ENCODE measurements around the gene ABHD4.
"Not testable (repeated sequence)": the region's sequence is repeated elsewhere in the genome, so short reads cannot be mapped to it uniquely, and the experiment has no call there.

ABHD4 gene

DNA sequence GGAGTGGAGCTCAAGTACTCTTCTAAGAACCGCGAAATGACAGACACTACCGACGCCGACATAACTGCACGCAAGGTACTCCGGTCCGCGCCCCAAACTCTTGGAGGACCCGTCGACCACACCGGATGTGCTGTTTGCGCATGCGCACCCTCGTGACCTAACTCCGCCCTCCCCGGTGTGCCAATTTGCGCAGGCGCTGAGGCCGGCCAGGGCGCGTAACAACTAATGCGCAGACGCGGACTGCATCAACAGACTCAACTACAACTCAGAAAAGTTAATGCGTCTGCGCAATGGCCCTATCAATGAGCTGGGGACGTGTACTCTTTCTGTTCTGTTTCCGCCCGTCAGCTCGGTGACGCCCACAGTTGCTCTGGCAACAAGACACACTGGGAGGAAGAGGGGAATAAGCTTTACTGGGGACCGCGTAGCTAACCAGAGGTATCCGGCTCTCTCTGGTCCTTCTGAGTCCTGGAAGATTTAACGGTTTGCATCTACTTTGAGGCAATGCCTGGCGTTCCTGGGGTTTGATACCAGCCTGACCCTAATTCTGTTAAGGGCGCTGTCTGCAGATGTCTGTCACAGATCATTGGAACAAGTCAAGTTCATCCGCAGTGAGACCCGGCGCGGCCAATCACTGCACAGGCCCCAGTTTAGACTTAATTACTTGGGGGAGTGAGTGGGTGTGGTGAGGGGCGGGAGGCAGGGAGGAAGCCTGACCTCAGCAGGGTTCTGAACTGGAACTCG is 8.8 kb upstream of the ABHD4 start, which contains the start of gene DAD1:
DAD1 (minus strand) TSS at position 129 of the 744 bp plus-strand sequence; CDS start at position 62, 67 bp downstream.
- peak; percentile 100 for DNase-seq (ENCODE audit: low spot score)

GRCh38 chr14:22593189-22593588 is 4.9 kb upstream of the ABHD4 start:
- DNase-seq (ENCODE audit: low spot score): no peak

GRCh38 chr14:22593601-22594000 is 4.5 kb upstream of the ABHD4 start:
- no peak for DNase-seq (ENCODE audit: low spot score)

DNA sequence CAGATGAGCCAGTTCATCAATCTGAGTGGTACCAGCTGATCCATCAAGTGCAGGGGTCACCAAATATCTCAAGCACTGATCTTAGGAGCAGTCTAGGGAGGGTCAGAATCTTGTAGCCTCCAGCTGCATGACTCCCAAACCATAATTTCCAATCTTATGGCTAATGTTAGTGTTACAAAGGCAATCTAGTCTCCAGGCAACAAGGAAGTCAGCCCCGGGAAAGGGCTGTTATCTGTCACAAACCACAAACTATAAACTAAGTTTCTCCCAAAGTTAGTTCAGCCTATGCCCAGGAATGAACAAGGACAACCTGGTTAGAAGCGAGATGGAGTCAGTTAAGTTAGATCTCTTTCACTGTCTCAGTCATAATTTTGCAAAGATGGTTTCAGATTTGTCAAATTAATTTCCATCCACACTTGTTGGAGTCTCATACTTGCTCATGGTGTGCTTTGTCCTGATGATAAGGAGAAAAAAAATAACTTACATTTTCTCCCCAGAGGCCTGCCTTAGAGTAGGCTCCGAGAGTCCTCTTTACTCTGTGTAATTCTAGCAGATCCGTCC is 3.9 kb upstream of the ABHD4 start:
- DNase-seq (ENCODE audit: low spot score): no peak

DNA sequence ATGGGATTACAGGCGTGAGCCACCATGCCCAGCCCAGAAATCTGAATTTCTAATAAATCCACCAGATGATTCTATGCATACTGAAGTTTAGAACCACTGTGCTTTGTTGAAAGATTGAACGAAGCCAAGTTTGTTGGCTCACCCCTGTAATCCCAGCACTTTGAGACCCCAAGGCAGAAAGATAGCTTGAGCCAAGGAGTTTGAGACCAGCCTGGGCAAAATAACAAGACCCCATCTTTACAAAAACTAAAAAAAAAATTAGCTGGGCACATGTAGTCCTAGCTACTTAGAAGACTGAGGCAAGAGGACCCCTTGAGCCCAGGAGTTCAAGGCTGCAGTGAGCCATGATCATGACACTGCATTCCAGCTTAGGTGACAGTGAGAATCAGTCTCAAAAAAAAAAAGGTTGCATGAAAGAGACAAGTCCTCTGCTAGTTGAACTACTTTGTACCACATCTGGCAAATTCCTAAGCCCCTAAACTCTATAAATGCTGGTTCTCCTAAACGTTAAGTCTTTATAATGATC is 1.7 kb upstream of the ABHD4 start:
- no peak for DNase-seq (ENCODE audit: low spot score)

- DNase-seq (ENCODE audit: low spot score): no peak
These were observed 835 bp upstream of the ABHD4 start for GRCh38 chr14:22597265-22597664.

- no peak for DNase-seq (ENCODE audit: low spot score)
These were observed 365 bp upstream of the ABHD4 start for GRCh38 chr14:22597771-22598098.

DNA sequence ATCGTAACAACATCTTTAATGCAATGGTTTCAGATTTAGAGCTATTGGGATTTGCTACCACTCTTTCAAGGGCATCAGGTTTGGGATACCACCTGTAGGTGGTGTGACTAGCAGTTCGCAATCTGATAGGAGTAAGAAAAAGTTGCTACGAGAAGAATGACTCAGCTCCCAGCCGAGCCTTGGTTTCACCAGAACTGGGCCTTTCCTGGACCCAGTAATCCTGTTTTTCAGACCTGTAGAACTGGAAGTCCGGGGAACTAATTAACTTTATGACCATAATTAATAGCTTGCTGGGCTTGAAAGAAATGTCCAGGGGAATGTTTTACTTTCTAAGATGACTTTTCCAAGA is 770 bp downstream of the ABHD4 start:
- DNase-seq (ENCODE audit: low spot score): peak; percentile 66

DNA sequence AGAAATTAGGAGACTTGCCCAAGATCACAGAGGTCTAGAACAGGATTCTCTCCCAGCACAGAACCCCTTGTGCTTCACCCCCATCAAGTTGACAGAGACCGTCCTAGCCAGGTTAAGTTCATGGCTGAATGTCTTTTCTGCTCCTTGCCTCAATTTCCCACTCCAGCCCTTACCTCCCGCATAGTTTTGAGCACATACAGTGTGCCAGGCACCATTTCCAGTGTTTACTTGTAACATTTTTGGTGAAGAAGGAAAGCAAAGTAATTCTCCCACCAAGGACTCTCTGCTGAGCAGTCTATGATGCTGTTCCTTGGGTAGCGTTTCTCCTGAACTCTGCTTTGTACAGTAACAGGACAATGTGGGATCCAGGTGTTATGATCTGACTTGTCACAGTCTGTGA is 1.2 kb downstream of the ABHD4 start:
- DNase-seq (ENCODE audit: low spot score): no peak

DNA sequence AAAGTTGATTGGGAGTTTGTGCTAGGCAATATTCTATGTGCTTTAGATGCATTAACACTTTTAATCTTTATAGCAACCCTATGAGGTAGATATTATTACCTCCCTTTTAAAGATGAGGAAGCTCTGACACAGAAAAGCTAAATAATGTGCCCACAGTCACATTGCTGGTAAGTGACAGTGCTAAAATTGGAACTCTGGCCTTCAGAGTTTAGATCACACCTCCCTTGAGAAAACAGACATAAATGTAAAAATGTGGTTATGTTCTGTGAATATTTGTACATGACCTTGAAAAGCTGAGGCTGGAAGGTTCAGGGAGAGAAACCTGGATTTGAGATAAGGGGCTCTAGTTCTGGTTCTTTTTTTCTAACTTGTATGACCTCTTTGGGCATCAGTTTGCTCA is 1.9 kb downstream of the ABHD4 start:
- DNase-seq (ENCODE audit: low spot score): no peak

DNA sequence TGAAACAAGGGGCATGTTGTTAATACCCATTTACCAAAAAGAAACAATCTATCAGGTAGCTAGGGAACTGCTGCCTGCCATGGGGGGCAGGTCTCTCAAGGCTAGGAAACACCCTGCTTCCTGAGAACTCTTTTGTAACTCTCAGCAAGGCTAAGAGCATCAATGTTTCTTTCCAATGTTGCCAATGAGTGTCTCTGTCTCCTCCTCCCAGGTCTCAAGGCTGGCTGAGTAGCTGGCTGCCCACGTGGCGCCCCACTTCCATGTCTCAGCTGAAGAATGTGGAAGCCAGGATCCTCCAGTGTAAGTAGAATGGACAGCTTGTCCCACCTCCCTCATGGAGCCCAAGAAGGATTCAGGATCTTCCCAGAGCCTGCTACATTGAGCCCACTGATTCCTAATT is 3.4 kb downstream of the ABHD4 start:
- DNase-seq (ENCODE audit: low spot score): no peak

DNA sequence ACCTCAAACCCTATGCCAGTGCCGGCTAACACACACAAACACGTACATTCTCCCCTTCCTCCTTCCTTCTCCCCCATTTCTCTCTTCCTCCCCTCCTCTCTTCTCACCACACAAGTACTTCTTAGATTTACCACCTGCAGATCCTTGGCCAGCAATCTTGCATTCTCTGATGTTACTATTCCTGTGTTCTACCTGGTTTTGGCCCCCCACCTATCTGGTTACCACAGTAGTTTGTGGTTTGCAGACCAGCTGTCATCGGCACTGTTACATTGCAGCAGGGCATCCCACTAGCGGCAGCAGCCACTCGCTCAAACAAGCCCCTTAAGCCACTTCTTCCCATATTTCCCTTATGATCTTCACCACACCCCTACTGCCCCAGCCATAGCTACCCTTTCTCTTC is 3.9 kb downstream of the ABHD4 start:
- DNase-seq (ENCODE audit: low spot score): no peak

GRCh38 chr14:22602862-22603261 is 4.8 kb downstream of the ABHD4 start:
- no peak for DNase-seq (ENCODE audit: low spot score)

GRCh38 chr14:22606380-22606779 is 8.3 kb downstream of the ABHD4 start:
- no peak for DNase-seq (ENCODE audit: low spot score)

DNA sequence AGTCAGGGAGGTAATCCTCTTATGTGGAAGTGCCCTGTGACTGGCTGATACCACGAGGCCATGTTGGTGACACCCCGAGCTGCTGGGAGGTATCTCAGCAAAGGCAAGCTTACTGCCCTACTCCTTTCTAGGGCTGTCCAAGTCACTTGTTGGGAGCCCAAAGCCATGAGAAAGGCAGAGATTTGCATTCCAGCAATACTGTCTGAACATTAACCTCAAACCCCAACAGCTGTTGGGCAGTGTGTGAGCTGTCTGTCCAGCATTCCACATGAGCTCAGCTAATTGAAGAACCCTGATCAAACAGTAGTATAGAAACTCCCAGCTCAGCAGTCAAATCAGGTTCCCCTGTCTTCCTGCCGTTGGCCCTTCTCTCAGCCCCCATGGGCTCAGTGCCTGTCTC is 9.2 kb downstream of the ABHD4 start:
- no peak for DNase-seq (ENCODE audit: low spot score)

GRCh38 chr14:22610931-22611330 is 12.8 kb downstream of the ABHD4 start:
- DNase-seq (ENCODE audit: low spot score): no peak

DNA sequence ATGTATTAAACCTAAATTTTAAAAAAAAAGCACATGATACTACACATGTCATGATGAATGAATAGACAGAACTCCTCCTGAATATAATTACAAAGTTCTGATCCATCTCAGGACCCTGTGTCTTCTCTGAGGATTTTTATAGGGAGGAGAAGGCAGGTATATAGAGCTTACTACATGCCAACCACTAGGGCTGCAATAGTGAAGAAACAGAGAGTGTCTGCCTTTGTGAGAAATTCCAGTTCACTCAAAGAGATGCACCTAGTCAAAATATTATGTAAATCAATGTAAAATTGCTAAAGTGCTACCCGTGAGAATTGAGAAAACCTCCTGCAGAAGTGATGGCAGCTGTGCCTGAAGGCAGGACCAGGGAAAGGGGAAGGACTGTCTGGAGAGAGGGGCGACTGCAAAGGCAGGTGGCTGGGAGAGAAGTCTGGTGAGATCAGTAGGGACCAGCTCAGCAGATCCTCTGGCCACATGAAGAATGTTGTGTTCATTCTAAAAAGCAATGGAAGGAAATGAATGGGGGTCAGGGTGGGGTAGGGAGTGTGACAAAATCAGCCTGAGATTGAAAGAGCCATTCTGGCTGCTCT is 15.1 kb downstream of the ABHD4 start:
- no peak for DNase-seq (ENCODE audit: low spot score)

- DNase-seq (ENCODE audit: low spot score): no peak
These were observed 15.7 kb downstream of the ABHD4 start for GRCh38 chr14:22613736-22614239.

DNA sequence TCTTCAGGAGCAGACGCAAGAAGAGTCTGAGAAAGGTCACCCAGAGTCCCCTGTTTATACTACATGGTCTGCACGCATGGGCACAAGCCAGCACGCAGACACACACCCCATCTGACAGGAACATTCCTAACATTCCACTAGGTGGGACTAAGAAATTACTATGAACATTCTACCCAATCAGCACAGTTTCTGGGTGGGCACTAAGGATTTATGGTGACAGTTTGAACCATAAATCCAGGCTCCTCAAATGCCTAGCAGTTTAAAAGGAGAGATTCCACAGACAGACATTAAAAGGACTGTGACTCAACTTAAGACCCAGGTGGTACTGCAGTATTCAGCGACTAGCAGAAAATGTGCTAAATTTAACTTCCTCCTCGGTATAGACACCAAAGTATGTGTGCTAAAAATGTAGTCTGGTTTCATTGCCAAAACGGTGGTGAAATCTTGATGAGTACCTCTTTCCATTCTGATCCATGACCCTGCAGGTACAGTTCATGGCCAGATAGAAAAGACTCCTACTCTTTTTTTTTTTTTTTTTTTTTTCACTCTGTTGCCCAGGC is 16.2 kb downstream of the ABHD4 start:
- peak; percentile 90 for DNase-seq (ENCODE audit: low spot score)

DNA sequence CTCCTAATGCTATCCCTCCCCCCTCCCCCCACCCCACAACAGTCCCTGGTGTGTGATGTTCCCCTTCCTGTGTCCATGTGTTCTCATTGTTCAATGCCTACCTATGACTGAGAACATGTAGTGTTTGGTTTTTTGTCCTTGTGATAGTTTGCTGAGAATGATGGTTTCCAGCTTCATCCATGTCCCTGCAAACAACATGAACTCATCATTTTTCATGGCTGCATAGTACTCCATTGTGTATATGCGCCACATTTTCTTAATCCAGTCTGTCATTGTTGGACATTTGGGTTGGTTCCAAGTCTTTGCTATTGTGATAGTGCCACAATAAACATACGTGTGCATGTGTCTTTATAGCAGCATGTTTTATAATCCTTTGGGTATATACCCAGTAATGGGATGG is 17.7 kb downstream of the ABHD4 start:
- DNase-seq (ENCODE audit: low spot score): not testable (repeated sequence)

DNA sequence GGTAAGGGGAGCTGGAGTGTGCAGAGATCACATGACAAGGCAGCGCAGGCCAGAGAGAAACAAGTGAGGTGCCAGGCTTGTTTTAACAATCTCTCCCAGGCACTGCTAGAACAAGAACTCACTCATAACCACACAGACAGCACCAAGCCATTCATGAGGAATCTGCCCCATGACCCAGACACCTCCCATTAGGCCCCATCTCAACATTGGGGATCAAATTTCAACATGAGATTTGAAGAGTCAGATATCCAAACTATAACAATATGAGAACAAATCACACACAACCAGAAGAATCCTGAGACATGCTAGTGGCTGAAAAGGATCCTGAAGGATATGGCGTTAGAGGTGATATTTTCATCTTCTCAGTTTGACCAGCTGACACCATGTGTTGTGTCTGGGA is 24.2 kb downstream of the ABHD4 start:
- DNase-seq (ENCODE audit: low spot score): no peak

DNA sequence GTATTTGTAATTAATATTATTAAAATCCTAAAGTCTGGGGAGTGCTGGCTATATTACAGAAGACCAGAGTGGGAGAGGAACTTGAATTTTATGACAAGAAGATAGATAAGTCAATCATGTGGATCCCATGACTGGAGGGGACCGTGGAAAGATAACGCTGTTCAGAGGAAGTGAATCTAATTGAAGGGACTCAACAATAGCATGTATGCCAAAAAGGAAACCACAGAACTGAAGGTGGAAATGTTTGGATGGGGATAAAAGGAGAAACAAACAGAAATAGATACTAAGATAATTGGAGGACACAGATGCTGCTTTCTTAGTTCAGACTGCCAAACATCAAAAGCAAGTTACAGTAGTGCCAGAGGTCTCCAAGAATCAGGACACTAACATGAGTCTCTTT is 24.9 kb downstream of the ABHD4 start:
- no peak for DNase-seq (ENCODE audit: low spot score)

DNA sequence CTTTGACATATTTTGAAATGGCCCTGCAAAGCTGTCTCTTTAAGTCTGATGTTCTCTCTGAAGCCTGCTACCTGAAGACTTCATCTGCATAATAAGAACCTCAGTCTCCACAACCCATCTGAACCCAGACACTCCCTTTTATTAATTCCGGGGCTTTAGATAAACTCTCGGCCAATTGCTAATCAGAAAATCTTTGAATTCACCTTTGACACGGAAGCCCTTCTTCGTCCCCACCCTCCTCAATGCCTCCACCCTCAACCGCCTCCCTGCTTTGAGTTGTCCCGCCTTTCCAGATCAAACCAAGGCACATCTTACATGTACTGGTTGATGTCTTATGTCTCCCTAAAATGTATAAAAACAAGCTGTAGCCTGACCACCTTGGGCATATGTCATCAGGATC is 28.5 kb downstream of the ABHD4 start:
- DNase-seq (ENCODE audit: low spot score): no peak

Measured in GM03348 (cell line).